IMR-90 (cell line): ENCODE results near the gene NOS1. TPM values are rescaled to one million over a fixed set of nuclear protein-coding genes. Genes with fewer than 3 reads are reported as not detected.

ENCODE experiments used
- ATAC-seq: fragments of 200-7000 bp; cut with Tn5 transposase; 2 replicates; pipeline ENCODE4 v1.9.1; 2020; ENCODE audit warnings: low read depth, mild to moderate bottlenecking, moderate library complexity
- BruUV-seq: library from RNA; stranded (reverse); fragments of 400-500 nt; replicated peaks from 2 replicates; lab custom pipeline; 2021; lab: Mats Ljungman, UMichigan
- CTCF ChIA-PET: fragments of 300-600 bp; formaldehyde crosslinking; extraction: SDS; loops from one replicate; lab custom pipeline; 2021; ENCODE audit warnings: antibody characterized with exemption; lab: Yijun Ruan, JAX
- POLR2A ChIA-PET: fragments of 300-600 bp; sonication (Branson Sonifier 250); formaldehyde crosslinking; loops from one replicate; lab custom pipeline; 2022; ENCODE audit warnings: antibody characterized with exemption; ENCODE audit not compliant: unreplicated experiment; lab: Charles Lee
- DNase-seq: peaks from one replicate; pipeline ENCODE4 v3.0.0; 2013
- H2AFZ ChIP-seq: replicated peaks from 2 replicates; pipeline ENCODE3; 2013; ENCODE audit warnings: low read length, mild to moderate bottlenecking; ENCODE audit not compliant: poor library complexity
- H2AK5ac ChIP-seq: 2 replicates; pipeline ENCODE4 v1.6.1; 2013; ENCODE audit warnings: low read depth, low read length, inconsistent platforms
- H2AK9ac ChIP-seq: replicated peaks from 2 replicates; pipeline ENCODE3; 2013; ENCODE audit warnings: mild to moderate bottlenecking, low read depth, low read length, moderate library complexity; ENCODE audit not compliant: poor library complexity
- H2BK120ac ChIP-seq: 2 replicates; pipeline ENCODE4 v1.6.1; 2013; ENCODE audit warnings: low read depth, low read length, inconsistent platforms
- H2BK15ac ChIP-seq: 3 replicates; pipeline ENCODE4 v1.6.1; 2013; ENCODE audit warnings: low read depth, low read length, inconsistent platforms
- H2BK20ac ChIP-seq: 2 replicates; pipeline ENCODE4 v1.6.1; 2013; ENCODE audit warnings: low read depth, mild to moderate bottlenecking, inconsistent platforms, low read length, moderate library complexity
- H2BK5ac ChIP-seq: 2 replicates; pipeline ENCODE4 v1.6.1; 2013; ENCODE audit warnings: mild to moderate bottlenecking, low read depth, low read length, inconsistent platforms; ENCODE audit not compliant: poor library complexity, severe bottlenecking
- H3K14ac ChIP-seq: replicated peaks from 2 replicates; pipeline ENCODE4 v1.6.1; 2013; ENCODE audit warnings: low read depth, low read length, inconsistent platforms
- H3K18ac ChIP-seq: 2 replicates; pipeline ENCODE4 v1.6.1; 2013; ENCODE audit warnings: low read depth, low read length, control low read depth
- H3K23ac ChIP-seq: 2 replicates; pipeline ENCODE4 v1.6.1; 2013; ENCODE audit warnings: low read depth, low read length, inconsistent platforms
- H3K27ac ChIP-seq: 2 replicates; pipeline ENCODE4 v1.5.1; 2013; ENCODE audit warnings: mild to moderate bottlenecking, control low read depth, low read length; ENCODE audit not compliant: insufficient read depth
- H3K27me3 ChIP-seq: 2 replicates; pipeline ENCODE4 v1.6.1; 2013; ENCODE audit warnings: low read length; ENCODE audit not compliant: control insufficient read depth, insufficient read depth
- H3K36me3 ChIP-seq: 2 replicates; pipeline ENCODE4 v1.6.1; 2013; ENCODE audit warnings: low read length, mixed read lengths; ENCODE audit not compliant: control insufficient read depth, insufficient read depth
- H3K4ac ChIP-seq: 2 replicates; pipeline ENCODE4 v1.6.1; 2013; ENCODE audit warnings: low read depth, low read length, inconsistent platforms
- H3K4me1 ChIP-seq: 2 replicates; pipeline ENCODE4 v1.6.1; 2013; ENCODE audit warnings: low read length, mixed read lengths; ENCODE audit not compliant: control insufficient read depth, insufficient read depth
- H3K4me2 ChIP-seq: 2 replicates; pipeline ENCODE4 v1.6.1; 2013; ENCODE audit warnings: low read depth, mild to moderate bottlenecking, control low read depth, low read length, moderate library complexity
- H3K4me3 ChIP-seq: 2 replicates; pipeline ENCODE4 v1.5.1; 2013; ENCODE audit warnings: low read depth, mild to moderate bottlenecking, control low read depth, low read length, moderate library complexity; ENCODE audit not compliant: insufficient read depth
- H3K56ac ChIP-seq: 2 replicates; pipeline ENCODE4 v1.6.1; 2013; ENCODE audit warnings: low read length, inconsistent platforms; ENCODE audit not compliant: insufficient read depth; ENCODE audit errors: extremely low read depth
- H3K79me1 ChIP-seq, 2 experiments: 2 replicates each; pipeline ENCODE4 v1.6.1; 2013; ENCODE audit warnings: low read length in 2 of 2, inconsistent platforms in 1 of 2, low read depth in 1 of 2
- H3K9ac ChIP-seq: 2 replicates; pipeline ENCODE4 v1.6.1; 2013; ENCODE audit warnings: low read depth, low read length, control low read depth
- H3K9me1 ChIP-seq: 2 replicates; pipeline ENCODE4 v1.6.1; 2013; ENCODE audit warnings: low read length, inconsistent platforms; ENCODE audit not compliant: insufficient read depth
- H3K9me3 ChIP-seq: 2 replicates; pipeline ENCODE4 v1.6.1; 2013; ENCODE audit warnings: low read length; ENCODE audit not compliant: control insufficient read depth, insufficient read depth
- H4K20me1 ChIP-seq: 2 replicates; pipeline ENCODE4 v1.6.1; 2013; ENCODE audit warnings: low read length, inconsistent platforms; ENCODE audit not compliant: insufficient read depth
- H4K5ac ChIP-seq: 2 replicates; pipeline ENCODE4 v1.6.1; 2013; ENCODE audit warnings: mild to moderate bottlenecking, low read depth, low read length, control low read depth
- H4K8ac ChIP-seq, 2 experiments: 2 replicates each; pipeline ENCODE4 v1.6.1; 2013; ENCODE audit warnings: low read depth in 2 of 2, low read length in 2 of 2, control low read depth in 1 of 2, inconsistent platforms in 1 of 2
- H4K91ac ChIP-seq: 2 replicates; pipeline ENCODE4 v1.6.1; 2013; ENCODE audit warnings: low read depth, low read length, inconsistent platforms; ENCODE audit not compliant: insufficient read depth
- BHLHE40 ChIP-seq: fragments of 150-350 bp; IDR thresholded peaks from 2 replicates; pipeline ENCODE4 v1.6.1; 2016; ENCODE audit warnings: mild to moderate bottlenecking, low read depth, low read length
- CEBPB ChIP-seq: IDR thresholded peaks from 2 replicates; pipeline ENCODE4 v1.6.1; 2012; ENCODE audit warnings: low read depth, low read length, improper control_type of control experiment
- CHD1 ChIP-seq: IDR thresholded peaks from 2 replicates; pipeline ENCODE4 v1.6.1; 2012; ENCODE audit warnings: low read depth, low read length, improper control_type of control experiment
- FOS ChIP-seq: fragments of 150-350 bp; IDR thresholded peaks from 2 replicates; pipeline ENCODE4 v1.6.1; 2016; ENCODE audit warnings: low read depth, low read length
- MAFK ChIP-seq: IDR thresholded peaks from 2 replicates; pipeline ENCODE4 v1.6.1; 2012; ENCODE audit warnings: low read depth, low read length, improper control_type of control experiment
- MAZ ChIP-seq: IDR thresholded peaks from 2 replicates; pipeline ENCODE4 v1.6.1; 2012; ENCODE audit warnings: low read depth, mild to moderate bottlenecking, low read length, improper control_type of control experiment, moderate library complexity, borderline replicate concordance
- MXI1 ChIP-seq: IDR thresholded peaks from 2 replicates; pipeline ENCODE4 v1.6.1; 2012; ENCODE audit warnings: low read depth, mild to moderate bottlenecking, low read length, moderate library complexity, borderline replicate concordance
- NFE2L2 ChIP-seq: fragments of 150-350 bp; IDR thresholded peaks from 2 replicates; pipeline ENCODE4 v1.6.1; 2016; ENCODE audit warnings: low read depth, mild to moderate bottlenecking, low read length
- POLR2A ChIP-seq: IDR thresholded peaks from 2 replicates; pipeline ENCODE4 v1.6.1; 2012; ENCODE audit warnings: mild to moderate bottlenecking, low read depth, low read length
- RAD21 ChIP-seq: IDR thresholded peaks from 2 replicates; pipeline ENCODE4 v1.6.1; 2012; ENCODE audit warnings: low read length, improper control_type of control experiment
- RCOR1 ChIP-seq: IDR thresholded peaks from 2 replicates; pipeline ENCODE4 v1.6.1; 2012; ENCODE audit warnings: mild to moderate bottlenecking, low read length, improper control_type of control experiment; ENCODE audit not compliant: insufficient replicate concordance
- RFX5 ChIP-seq: IDR thresholded peaks from 2 replicates; pipeline ENCODE4 v1.8.0; 2012; ENCODE audit warnings: low read depth, mild to moderate bottlenecking, low read length, moderate library complexity
- SMC3 ChIP-seq: fragments of 150-350 bp; IDR thresholded peaks from 2 replicates; pipeline ENCODE4 v1.6.1; 2016; ENCODE audit warnings: low read depth, mild to moderate bottlenecking, antibody characterized with exemption, low read length, moderate library complexity
- WGBS, 2 experiments: methylation state at CpG; one replicate each; pipeline versions ENCODE4 v1.1.5 to v1.1.7; 2013; ENCODE audit warnings: missing lambda C conversion rate in 2 of 2; ENCODE audit not compliant: insufficient read length in 1 of 2; ENCODE audit errors: extremely low coverage in 2 of 2; 5-methylcytosine and 5-hydroxymethylcytosine counted together
- dilution Hi-C: fragments of 300-500 bp; cut with HindIII; formaldehyde crosslinking; loops from one replicate; pipeline ENCODE4 v1.14.3; 2018; ENCODE audit warnings: low sequenced_read_pairs; ENCODE audit not compliant: unreplicated experiment
- in situ Hi-C: fragments of 300-500 bp; cut with MboI; formaldehyde crosslinking; loops from 3 replicates; pipeline ENCODE4 v1.14.3; 2019; ENCODE audit warnings: low sequenced_read_pairs, inconsistent platforms, mixed read lengths
- intact Hi-C: fragments of 100-400 bp; cut with micrococcal nuclease; formaldehyde crosslinking; loops from 2 replicates; pipeline ENCODE4 v1.10.0; 2022
- polyA plus RNA-seq, 3 experiments: library from polyadenylated mRNA; depleted of rRNA; stranded (reverse); fragments of >200 nt; gene quantifications; 2 replicates each; pipeline ENCODE4 v1.2.3, GENCODE V29; 2012; ENCODE audit warnings: low replicate concordance in 1 of 3
- total RNA-seq: library from RNA; depleted of rRNA; stranded (reverse); fragments of >200 nt; gene quantifications from 2 replicates; pipeline ENCODE4 v1.2.3, GENCODE V29; 2012
- TF ChIP-seq, protein P1 (sequence below): fragments of 150-350 bp; IDR thresholded peaks from 2 replicates; pipeline ENCODE4 v1.6.1; 2017; ENCODE audit warnings: mild to moderate bottlenecking, antibody characterized with exemption, low read length, low read depth
- TF ChIP-seq, protein P2 (sequence below): conservative IDR thresholded peaks from 2 replicates; pipeline ENCODE4 v1.5.1; 2012; ENCODE audit warnings: mild to moderate bottlenecking, low read depth, low read length, improper control_type of control experiment
- TF ChIP-seq, protein P3 (sequence below): fragments of 150-350 bp; IDR thresholded peaks from 2 replicates; pipeline ENCODE4 v1.6.1; 2016; ENCODE audit warnings: low read depth, mild to moderate bottlenecking, low read length, moderate library complexity, borderline replicate concordance

The NOS1 gene
- total and polyA plus RNA-seq, 2 of the 4 experiments (the other 2 are of a cell fraction): 0.09 TPM; not detected in 1

DNA sequence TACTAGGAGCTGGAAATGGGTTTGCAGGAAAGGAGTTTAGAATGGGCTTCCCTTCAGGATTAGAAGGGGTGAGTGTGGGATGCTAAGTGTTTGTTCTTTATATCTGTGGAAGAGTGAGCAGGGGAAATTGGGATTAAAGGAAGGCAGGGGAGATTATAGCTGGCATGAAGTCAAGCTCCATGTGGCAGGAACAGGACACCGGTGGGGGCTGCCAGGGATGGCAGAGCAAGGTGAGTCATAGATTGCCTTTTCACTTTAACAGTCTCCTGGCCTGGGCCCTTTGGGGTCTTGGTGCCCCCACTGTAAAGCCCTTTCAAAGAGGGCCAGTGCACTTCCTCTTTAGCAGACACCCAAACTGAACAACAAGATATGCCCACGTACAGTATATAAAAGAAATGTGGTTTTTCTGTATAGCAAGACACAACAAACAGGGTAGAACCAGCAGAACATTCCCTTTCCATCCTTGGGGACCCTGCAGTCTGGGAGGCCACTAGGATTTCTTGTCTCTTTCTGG lies 148.1 kb downstream of the NOS1 start:
- ATAC-seq (no peak), DNase-seq (no peak)
- TF ChIP-seq, protein P1, sequence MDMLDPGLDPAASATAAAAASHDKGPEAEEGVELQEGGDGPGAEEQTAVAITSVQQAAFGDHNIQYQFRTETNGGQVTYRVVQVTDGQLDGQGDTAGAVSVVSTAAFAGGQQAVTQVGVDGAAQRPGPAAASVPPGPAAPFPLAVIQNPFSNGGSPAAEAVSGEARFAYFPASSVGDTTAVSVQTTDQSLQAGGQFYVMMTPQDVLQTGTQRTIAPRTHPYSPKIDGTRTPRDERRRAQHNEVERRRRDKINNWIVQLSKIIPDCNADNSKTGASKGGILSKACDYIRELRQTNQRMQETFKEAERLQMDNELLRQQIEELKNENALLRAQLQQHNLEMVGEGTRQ: no peak
- TF ChIP-seq RCOR1: no peak
- TF ChIP-seq POLR2A: no peak
- no peak for TF ChIP-seq MXI1
- TF ChIP-seq, protein P2, sequence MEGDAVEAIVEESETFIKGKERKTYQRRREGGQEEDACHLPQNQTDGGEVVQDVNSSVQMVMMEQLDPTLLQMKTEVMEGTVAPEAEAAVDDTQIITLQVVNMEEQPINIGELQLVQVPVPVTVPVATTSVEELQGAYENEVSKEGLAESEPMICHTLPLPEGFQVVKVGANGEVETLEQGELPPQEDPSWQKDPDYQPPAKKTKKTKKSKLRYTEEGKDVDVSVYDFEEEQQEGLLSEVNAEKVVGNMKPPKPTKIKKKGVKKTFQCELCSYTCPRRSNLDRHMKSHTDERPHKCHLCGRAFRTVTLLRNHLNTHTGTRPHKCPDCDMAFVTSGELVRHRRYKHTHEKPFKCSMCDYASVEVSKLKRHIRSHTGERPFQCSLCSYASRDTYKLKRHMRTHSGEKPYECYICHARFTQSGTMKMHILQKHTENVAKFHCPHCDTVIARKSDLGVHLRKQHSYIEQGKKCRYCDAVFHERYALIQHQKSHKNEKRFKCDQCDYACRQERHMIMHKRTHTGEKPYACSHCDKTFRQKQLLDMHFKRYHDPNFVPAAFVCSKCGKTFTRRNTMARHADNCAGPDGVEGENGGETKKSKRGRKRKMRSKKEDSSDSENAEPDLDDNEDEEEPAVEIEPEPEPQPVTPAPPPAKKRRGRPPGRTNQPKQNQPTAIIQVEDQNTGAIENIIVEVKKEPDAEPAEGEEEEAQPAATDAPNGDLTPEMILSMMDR: no peak
- no peak for TF ChIP-seq RAD21
- no peak for TF ChIP-seq FOS
- no peak for TF ChIP-seq RFX5
- no peak for TF ChIP-seq SMC3
- TF ChIP-seq MAZ: no peak
- TF ChIP-seq CEBPB: no peak
- no peak for TF ChIP-seq MAFK
- no peak for TF ChIP-seq CHD1
- TF ChIP-seq BHLHE40: no peak
- no peak for TF ChIP-seq NFE2L2
- TF ChIP-seq, protein P3, sequence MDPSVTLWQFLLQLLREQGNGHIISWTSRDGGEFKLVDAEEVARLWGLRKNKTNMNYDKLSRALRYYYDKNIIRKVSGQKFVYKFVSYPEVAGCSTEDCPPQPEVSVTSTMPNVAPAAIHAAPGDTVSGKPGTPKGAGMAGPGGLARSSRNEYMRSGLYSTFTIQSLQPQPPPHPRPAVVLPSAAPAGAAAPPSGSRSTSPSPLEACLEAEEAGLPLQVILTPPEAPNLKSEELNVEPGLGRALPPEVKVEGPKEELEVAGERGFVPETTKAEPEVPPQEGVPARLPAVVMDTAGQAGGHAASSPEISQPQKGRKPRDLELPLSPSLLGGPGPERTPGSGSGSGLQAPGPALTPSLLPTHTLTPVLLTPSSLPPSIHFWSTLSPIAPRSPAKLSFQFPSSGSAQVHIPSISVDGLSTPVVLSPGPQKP: no peak
- intact Hi-C loops: loop anchor here (2.0 kb wide), 1 partner anchor 375 kb away; no protein-coding TSS in a partner anchor
- Histone ChIP-seq H3K27ac (no peak overlapping the region), H3K23ac (no peak overlapping the region), H3K4me3 (no peak overlapping the region), H3K4ac (no peak overlapping the region), H3K14ac (no peak overlapping the region), H2AK5ac (no peak overlapping the region), H4K91ac (no peak overlapping the region), H3K9ac (no peak overlapping the region), H3K9me3 (no peaks in the 10 kb centered on the region), H4K8ac (no peak overlapping the region), H2AFZ (no peak overlapping the region), H3K27me3 (peaks cover 6% of the 10 kb centered on the region; the same call in 1 of the 2 replicates), H2BK15ac (no peak overlapping the region), H3K4me2 (no peak overlapping the region), H3K36me3 (no peaks in the 10 kb centered on the region), H2BK20ac (no peak overlapping the region), H3K9me1 (no peaks in the 10 kb centered on the region), H4K20me1 (no peaks in the 10 kb centered on the region), H2BK120ac (no peak overlapping the region), H3K79me1 (no peaks in the 10 kb centered on the region), H3K4me1 (no peaks in the 10 kb centered on the region), H4K5ac (no peak overlapping the region), H3K56ac (no peak overlapping the region), H3K18ac (no peak overlapping the region), H2BK5ac (no peak overlapping the region), H2AK9ac (no peak overlapping the region)
- ChIA-PET CTCF (interaction anchor here (2.3 kb wide), 1 partner anchor 624 kb away, joined by 8 read pairs; no protein-coding TSS in a partner anchor), POLR2A (no interaction called here)
- dilution Hi-C loops: no loop called here
- in situ Hi-C loops: loop anchor here (5.0 kb wide), 1 partner anchor 624 kb away; no protein-coding TSS in a partner anchor
- WGBS, 2 experiments: no CpG with 5 or more reads among the region's 2 CpGs
- BruUV-seq: no TSS peak
